SK-N-SH (cell line): ENCODE data around the gene NUP88. TPM values are rescaled to one million over a fixed set of nuclear protein-coding genes. Genes with fewer than 3 reads are reported as not detected.
A peak's percentile ranks its signal among the peaks of the same experiment; 100 is the strongest.

ENCODE experiments used
- CTCF ChIA-PET: fragments of 300-600, 350-600 bp; formaldehyde crosslinking; extraction: SDS; loops from one replicate; lab custom pipeline; 2021; lab: Yijun Ruan, JAX
- POLR2A ChIA-PET: fragments of 350-600 bp; sonication (Branson Sonifier 250); formaldehyde crosslinking; extraction: SDS; loops from one replicate; lab custom pipeline; 2020; ENCODE audit warnings: antibody characterized with exemption, inconsistent platforms; lab: Yijun Ruan, JAX
- DNase-seq: peaks from one replicate; pipeline ENCODE4 v3.0.0; 2012
- H2AFZ ChIP-seq: fragments of 200-600 bp; sonication (generic); 2 replicates; pipeline ENCODE4 v1.8.1; 2016; ENCODE audit warnings: antibody characterized with exemption, mild to moderate bottlenecking, low read depth
- H3F3A ChIP-seq: fragments of 200-600 bp; sonication (generic); replicated peaks from 2 replicates; pipeline ENCODE3; 2016; ENCODE audit warnings: antibody characterized with exemption, mild to moderate bottlenecking; ENCODE audit not compliant: insufficient read depth
- H3K27ac ChIP-seq, 2 experiments: fragments of 200-500 bp in 1 of 2; fragments of 200-600 bp in 1 of 2; sonication (Bioruptor generic) in 1 of 2; sonication (generic), shearing (Covaris generic) in 1 of 2; 2 replicates each; pipeline versions ENCODE4 v1.5.1 to v1.6.1; 2014 to 2016; ENCODE audit warnings: low read depth in 2 of 2, inconsistent platforms in 1 of 2, low read length in 1 of 2, mild to moderate bottlenecking in 1 of 2, mixed read lengths in 1 of 2
- H3K27me3 ChIP-seq: fragments of 200-600 bp; sonication (generic), shearing (Covaris generic); 2 replicates; pipeline ENCODE4 v1.6.1; 2016; ENCODE audit warnings: mixed run types; ENCODE audit not compliant: insufficient read depth
- H3K36me3 ChIP-seq, 2 experiments: fragments of 200-500 bp in 1 of 2; fragments of 200-600 bp in 1 of 2; sonication (Bioruptor generic) in 1 of 2; sonication (generic) in 1 of 2; replicated peaks in 1 of 2; 2 replicates each; pipeline versions ENCODE3 to v1.5.1; 2014 to 2016; ENCODE audit warnings: low read length in 1 of 2, mild to moderate bottlenecking in 1 of 2; ENCODE audit not compliant: insufficient read depth in 2 of 2, control insufficient read depth in 1 of 2
- H3K4me1 ChIP-seq, 2 experiments: fragments of 200-500 bp in 1 of 2; fragments of 200-600 bp in 1 of 2; sonication (Bioruptor generic) in 1 of 2; sonication (generic), shearing (Covaris generic) in 1 of 2; 2 replicates each; pipeline versions ENCODE4 v1.5.1 to v1.6.1; 2014 to 2016; ENCODE audit warnings: low read depth in 1 of 2, low read length in 1 of 2, mixed run types in 1 of 2; ENCODE audit not compliant: insufficient read depth in 2 of 2, control insufficient read depth in 1 of 2
- H3K4me2 ChIP-seq: fragments of 200-600 bp; sonication (generic), shearing (Covaris generic); 2 replicates; pipeline ENCODE4 v1.6.1; 2017; ENCODE audit warnings: mixed run types
- H3K4me3 ChIP-seq, 2 experiments: fragments of 200-500 bp in 1 of 2; fragments of 200-600 bp in 1 of 2; sonication (Bioruptor generic) in 1 of 2; sonication (generic), shearing (Covaris generic) in 1 of 2; 2 replicates each; pipeline versions ENCODE4 v1.5.1 to v1.8.1; 2014 to 2016; ENCODE audit warnings: low read depth in 2 of 2, inconsistent platforms in 1 of 2, low read length in 1 of 2, mild to moderate bottlenecking in 1 of 2, mixed read lengths in 1 of 2, moderate library complexity in 1 of 2
- H3K79me2 ChIP-seq: fragments of 200-600 bp; sonication (generic); 2 replicates; pipeline ENCODE4 v1.8.1; 2017; ENCODE audit warnings: mild to moderate bottlenecking; ENCODE audit not compliant: insufficient read depth
- H3K9ac ChIP-seq: fragments of 200-600 bp; sonication (generic); 2 replicates; pipeline ENCODE4 v1.6.1; 2017; ENCODE audit warnings: mixed run types
- H3K9me2 ChIP-seq: fragments of 200-600 bp; sonication (generic); 2 replicates; pipeline ENCODE4 v1.6.1; 2017; ENCODE audit warnings: mixed run types
- H3K9me3 ChIP-seq: fragments of 200-600 bp; sonication (generic); 2 replicates; pipeline ENCODE4 v1.6.1; 2017; ENCODE audit warnings: mixed run types, mild to moderate bottlenecking, moderate library complexity
- H4K20me1 ChIP-seq: fragments of 200-600 bp; sonication (generic); 2 replicates; pipeline ENCODE4 v1.6.1; 2017; ENCODE audit warnings: mild to moderate bottlenecking, mixed run types; ENCODE audit not compliant: insufficient read depth
- EP300 ChIP-seq, 2 experiments: IDR thresholded peaks; 2 replicates each; pipeline versions ENCODE4 v1.4.0 to v1.6.1; 2012; ENCODE audit warnings: borderline replicate concordance in 1 of 2, low read depth in 1 of 2, low read length in 1 of 2
- FOXM1 ChIP-seq: IDR thresholded peaks from 2 replicates; pipeline ENCODE4 v1.4.0; 2012; ENCODE audit warnings: low read depth, mild to moderate bottlenecking
- GATA2 ChIP-seq: sonication (generic); formaldehyde crosslinking; IDR thresholded peaks from 2 replicates; pipeline ENCODE4 v1.5.0; 2020; ENCODE audit warnings: mild to moderate bottlenecking, missing genetic modification reagents
- JUND ChIP-seq: IDR thresholded peaks from 2 replicates; pipeline ENCODE4 v1.4.0; 2012
- MEF2A ChIP-seq: IDR thresholded peaks from 2 replicates; pipeline ENCODE4 v1.4.0; 2012; ENCODE audit warnings: low read depth, borderline replicate concordance
- MXI1 ChIP-seq: IDR thresholded peaks from 2 replicates; pipeline ENCODE4 v1.6.1; 2012; ENCODE audit warnings: mild to moderate bottlenecking, low read depth, low read length, improper control_type of control experiment
- NFIC ChIP-seq: IDR thresholded peaks from 2 replicates; pipeline ENCODE4 v1.4.0; 2012; ENCODE audit warnings: borderline replicate concordance
- RCOR1 ChIP-seq: fragments of 150-350 bp; IDR thresholded peaks from 2 replicates; pipeline ENCODE4 v1.6.1; 2017; ENCODE audit warnings: antibody characterized with exemption, low read length
- RFX5 ChIP-seq: IDR thresholded peaks from 2 replicates; pipeline ENCODE4 v1.6.1; 2012; ENCODE audit warnings: mild to moderate bottlenecking, improper control_type of control experiment, low read length
- RXRA ChIP-seq: IDR thresholded peaks from 2 replicates; pipeline ENCODE4 v1.4.0; 2012; ENCODE audit warnings: low read depth, mild to moderate bottlenecking, borderline replicate concordance
- SMC3 ChIP-seq: IDR thresholded peaks from 2 replicates; pipeline ENCODE4 v1.6.1; 2012; ENCODE audit warnings: low read depth, low read length, improper control_type of control experiment
- TAF1 ChIP-seq: IDR thresholded peaks from 2 replicates; pipeline ENCODE4 v1.6.1; 2012; ENCODE audit warnings: low read depth, mild to moderate bottlenecking, low read length, moderate library complexity, borderline replicate concordance
- TCF12 ChIP-seq: IDR thresholded peaks from 2 replicates; pipeline ENCODE4 v1.4.0; 2012
- TEAD4 ChIP-seq: IDR thresholded peaks from 2 replicates; pipeline ENCODE4 v1.4.0; 2012; ENCODE audit warnings: mild to moderate bottlenecking, borderline replicate concordance; ENCODE audit not compliant: insufficient read depth
- YY1 ChIP-seq: IDR thresholded peaks from 2 replicates; pipeline ENCODE4 v1.4.0; 2012; ENCODE audit warnings: low read depth, mild to moderate bottlenecking
- WGBS: methylation state at CpG from one replicate; pipeline ENCODE4 v1.1.6; 2017; ENCODE audit warnings: low lambda C conversion rate; 5-methylcytosine and 5-hydroxymethylcytosine counted together
- polyA plus RNA-seq, 3 experiments: library from polyadenylated mRNA; depleted of rRNA; stranded (reverse); fragments of >200 nt; gene quantifications; 2 replicates each; pipeline ENCODE4 v1.2.3, GENCODE V29; 2012
- TF ChIP-seq, protein P1 (sequence below): fragments of 200-600 bp; sonication (generic); IDR thresholded peaks from 2 replicates; pipeline ENCODE4 v1.6.1; 2017; ENCODE audit warnings: antibody characterized with exemption, mild to moderate bottlenecking, moderate library complexity
- TF ChIP-seq, protein P2 (sequence below): IDR thresholded peaks from 2 replicates; pipeline ENCODE4 v1.4.0; 2012; ENCODE audit warnings: low read depth
- TF ChIP-seq, protein P3 (sequence below): fragments of 150-350 bp; IDR thresholded peaks from 2 replicates; pipeline ENCODE4 v1.6.1; 2017; ENCODE audit warnings: antibody characterized with exemption, low read length, low read depth, borderline replicate concordance
- TF ChIP-seq, protein P4 (sequence below): IDR thresholded peaks from 2 replicates; pipeline ENCODE4 v1.4.0; 2012; ENCODE audit warnings: low read depth, borderline replicate concordance
- TF ChIP-seq, protein P5 (sequence below): fragments of 150-350 bp; IDR thresholded peaks from 2 replicates; pipeline ENCODE4 v1.6.1; 2016; ENCODE audit warnings: mild to moderate bottlenecking, low read depth, low read length
- TF ChIP-seq, protein P6 (sequence below): IDR thresholded peaks from 2 replicates; pipeline ENCODE4; 2012

Gene NUP88
- polyA plus RNA-seq, 1 of the 3 experiments (the other 2 are of a cell fraction): 54.1 TPM

DNA sequence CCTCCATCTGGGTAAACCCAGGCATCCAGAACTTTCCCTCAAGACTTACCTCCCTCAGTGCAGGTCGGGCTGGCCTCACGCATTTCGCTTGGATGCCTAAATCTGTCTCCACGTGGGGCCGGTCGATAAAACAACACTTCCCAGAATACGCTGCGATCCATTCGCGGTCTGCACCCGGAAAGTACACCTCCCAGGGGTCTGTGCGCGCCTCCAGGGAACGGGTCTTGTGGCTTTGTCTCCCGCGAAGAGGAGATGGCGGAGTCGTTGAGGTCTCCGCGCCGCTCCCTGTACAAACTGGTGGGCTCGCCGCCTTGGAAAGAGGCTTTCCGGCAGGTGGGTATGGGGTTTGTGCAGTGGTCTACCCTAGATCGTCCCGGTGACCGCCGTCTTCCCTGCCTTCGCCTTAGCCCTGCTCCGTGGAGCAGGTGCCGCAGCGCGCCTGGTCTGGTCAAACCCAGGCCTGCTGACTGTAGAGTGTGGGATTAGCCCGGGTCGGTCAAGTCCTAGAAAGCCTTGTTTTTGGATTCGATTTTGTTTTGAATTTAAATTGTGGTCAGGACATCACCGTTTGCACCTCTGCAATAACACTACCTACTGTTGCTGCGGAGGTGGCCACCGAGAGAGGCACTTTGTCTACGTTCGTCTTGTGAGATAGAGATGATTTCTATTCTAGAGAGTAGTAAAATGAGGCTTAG, 644 bp upstream of the NUP88 start, which contains the start of gene RPAIN:
Gene RPAIN, plus strand, starts transcription at position 224 of the 695 bp plus-strand sequence. Its CDS starts 29 bp downstream, at position 253.
- Histone ChIP-seq H4K20me1 (no peaks in the 10 kb centered on the region), H3K27me3 (no peaks in the 10 kb centered on the region), H3F3A (peaks cover 7% of the 10 kb centered on the region), H3K4me1 (peaks cover 6 to 16% of the 10 kb centered on the region in 2 experiments), H3K9ac (peak within 1 kb of the TSS; percentile 86), H3K9me2 (no peaks in the 10 kb centered on the region), H3K79me2 (peaks cover 75% of the 10 kb centered on the region), H3K36me3 (peaks cover 43 to 57% of the 10 kb centered on the region in 2 experiments), H2AFZ (peak within 1 kb of the TSS; percentile 86), H3K27ac (peak within 1 kb of the TSS; percentile 76 to 82; a peak in 3 of 4 replicates), H3K9me3 (no peaks in the 10 kb centered on the region), H3K4me2 (peak within 1 kb of the TSS; percentile 94), H3K4me3 (peak within 1 kb of the TSS; percentile 87 to 100)
- ChIA-PET CTCF (interaction anchor here (2.5 kb wide), 1 partner anchor 19 kb away, joined by 12 read pairs; the partner anchor contains the start of gene C1QBP), POLR2A (interaction anchor here (1.0 to 1.3 kb wide), 8 partner anchors 9 to 624 kb away, joined by 3 to 9 read pairs (median 5); partner anchors contain the start of genes C1QBP, DERL2, DHX33 and MIS12)
- peak; percentile 88 for DNase-seq
- WGBS: under 1% methylated on average over 22 of the region's 41 CpGs
- no peak for TF ChIP-seq MEF2A
- no peak for TF ChIP-seq GATA2 (CRISPR knock-in tag)
- TF ChIP-seq FOXM1: no peak
- no peak for TF ChIP-seq JUND
- TF ChIP-seq, protein P1, sequence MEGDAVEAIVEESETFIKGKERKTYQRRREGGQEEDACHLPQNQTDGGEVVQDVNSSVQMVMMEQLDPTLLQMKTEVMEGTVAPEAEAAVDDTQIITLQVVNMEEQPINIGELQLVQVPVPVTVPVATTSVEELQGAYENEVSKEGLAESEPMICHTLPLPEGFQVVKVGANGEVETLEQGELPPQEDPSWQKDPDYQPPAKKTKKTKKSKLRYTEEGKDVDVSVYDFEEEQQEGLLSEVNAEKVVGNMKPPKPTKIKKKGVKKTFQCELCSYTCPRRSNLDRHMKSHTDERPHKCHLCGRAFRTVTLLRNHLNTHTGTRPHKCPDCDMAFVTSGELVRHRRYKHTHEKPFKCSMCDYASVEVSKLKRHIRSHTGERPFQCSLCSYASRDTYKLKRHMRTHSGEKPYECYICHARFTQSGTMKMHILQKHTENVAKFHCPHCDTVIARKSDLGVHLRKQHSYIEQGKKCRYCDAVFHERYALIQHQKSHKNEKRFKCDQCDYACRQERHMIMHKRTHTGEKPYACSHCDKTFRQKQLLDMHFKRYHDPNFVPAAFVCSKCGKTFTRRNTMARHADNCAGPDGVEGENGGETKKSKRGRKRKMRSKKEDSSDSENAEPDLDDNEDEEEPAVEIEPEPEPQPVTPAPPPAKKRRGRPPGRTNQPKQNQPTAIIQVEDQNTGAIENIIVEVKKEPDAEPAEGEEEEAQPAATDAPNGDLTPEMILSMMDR: no peak
- TF ChIP-seq, protein P2, sequence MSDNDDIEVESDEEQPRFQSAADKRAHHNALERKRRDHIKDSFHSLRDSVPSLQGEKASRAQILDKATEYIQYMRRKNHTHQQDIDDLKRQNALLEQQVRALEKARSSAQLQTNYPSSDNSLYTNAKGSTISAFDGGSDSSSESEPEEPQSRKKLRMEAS: peak; percentile 98
- no peak for TF ChIP-seq RXRA
- no peak for TF ChIP-seq SMC3
- TF ChIP-seq, protein P3, sequence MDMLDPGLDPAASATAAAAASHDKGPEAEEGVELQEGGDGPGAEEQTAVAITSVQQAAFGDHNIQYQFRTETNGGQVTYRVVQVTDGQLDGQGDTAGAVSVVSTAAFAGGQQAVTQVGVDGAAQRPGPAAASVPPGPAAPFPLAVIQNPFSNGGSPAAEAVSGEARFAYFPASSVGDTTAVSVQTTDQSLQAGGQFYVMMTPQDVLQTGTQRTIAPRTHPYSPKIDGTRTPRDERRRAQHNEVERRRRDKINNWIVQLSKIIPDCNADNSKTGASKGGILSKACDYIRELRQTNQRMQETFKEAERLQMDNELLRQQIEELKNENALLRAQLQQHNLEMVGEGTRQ: no peak
- TF ChIP-seq EP300 (IDR thresholded peaks at IDR 0.05; ENCODE audit: borderline replicate concordance in 1 of 2, low read depth in 1 of 2, low read length in 1 of 2): no peak
- no peak for TF ChIP-seq RCOR1
- TF ChIP-seq, protein P4, sequence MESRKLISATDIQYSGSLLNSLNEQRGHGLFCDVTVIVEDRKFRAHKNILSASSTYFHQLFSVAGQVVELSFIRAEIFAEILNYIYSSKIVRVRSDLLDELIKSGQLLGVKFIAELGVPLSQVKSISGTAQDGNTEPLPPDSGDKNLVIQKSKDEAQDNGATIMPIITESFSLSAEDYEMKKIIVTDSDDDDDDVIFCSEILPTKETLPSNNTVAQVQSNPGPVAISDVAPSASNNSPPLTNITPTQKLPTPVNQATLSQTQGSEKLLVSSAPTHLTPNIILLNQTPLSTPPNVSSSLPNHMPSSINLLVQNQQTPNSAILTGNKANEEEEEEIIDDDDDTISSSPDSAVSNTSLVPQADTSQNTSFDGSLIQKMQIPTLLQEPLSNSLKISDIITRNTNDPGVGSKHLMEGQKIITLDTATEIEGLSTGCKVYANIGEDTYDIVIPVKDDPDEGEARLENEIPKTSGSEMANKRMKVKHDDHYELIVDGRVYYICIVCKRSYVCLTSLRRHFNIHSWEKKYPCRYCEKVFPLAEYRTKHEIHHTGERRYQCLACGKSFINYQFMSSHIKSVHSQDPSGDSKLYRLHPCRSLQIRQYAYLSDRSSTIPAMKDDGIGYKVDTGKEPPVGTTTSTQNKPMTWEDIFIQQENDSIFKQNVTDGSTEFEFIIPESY: peak; percentile 72; the same call in 1 of the 2 replicates
- 0 out of 2 replicates have a peak, but pooled peaks have one; percentile 3 for TF ChIP-seq TCF12
- peak; percentile 98 for TF ChIP-seq MXI1
- TF ChIP-seq RFX5: no peak
- TF ChIP-seq, protein P5, sequence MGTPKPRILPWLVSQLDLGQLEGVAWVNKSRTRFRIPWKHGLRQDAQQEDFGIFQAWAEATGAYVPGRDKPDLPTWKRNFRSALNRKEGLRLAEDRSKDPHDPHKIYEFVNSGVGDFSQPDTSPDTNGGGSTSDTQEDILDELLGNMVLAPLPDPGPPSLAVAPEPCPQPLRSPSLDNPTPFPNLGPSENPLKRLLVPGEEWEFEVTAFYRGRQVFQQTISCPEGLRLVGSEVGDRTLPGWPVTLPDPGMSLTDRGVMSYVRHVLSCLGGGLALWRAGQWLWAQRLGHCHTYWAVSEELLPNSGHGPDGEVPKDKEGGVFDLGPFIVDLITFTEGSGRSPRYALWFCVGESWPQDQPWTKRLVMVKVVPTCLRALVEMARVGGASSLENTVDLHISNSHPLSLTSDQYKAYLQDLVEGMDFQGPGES: no peak
- no peak; the same call in none of the 2 replicates for TF ChIP-seq YY1
- TF ChIP-seq TEAD4: no peak
- TF ChIP-seq, protein P6, sequence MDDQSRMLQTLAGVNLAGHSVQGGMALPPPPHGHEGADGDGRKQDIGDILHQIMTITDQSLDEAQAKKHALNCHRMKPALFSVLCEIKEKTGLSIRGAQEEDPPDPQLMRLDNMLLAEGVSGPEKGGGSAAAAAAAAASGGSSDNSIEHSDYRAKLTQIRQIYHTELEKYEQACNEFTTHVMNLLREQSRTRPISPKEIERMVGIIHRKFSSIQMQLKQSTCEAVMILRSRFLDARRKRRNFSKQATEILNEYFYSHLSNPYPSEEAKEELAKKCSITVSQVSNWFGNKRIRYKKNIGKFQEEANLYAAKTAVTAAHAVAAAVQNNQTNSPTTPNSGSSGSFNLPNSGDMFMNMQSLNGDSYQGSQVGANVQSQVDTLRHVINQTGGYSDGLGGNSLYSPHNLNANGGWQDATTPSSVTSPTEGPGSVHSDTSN: no peak
- TF ChIP-seq NFIC: no peak
- TF ChIP-seq TAF1: peak; percentile 87
